Measurements from ENCODE around the gene IMMP1L. TPM values are rescaled to one million over a fixed set of nuclear protein-coding genes. Genes with fewer than 3 reads are reported as not detected.
"Not testable (repeated sequence)": the region's sequence is repeated elsewhere in the genome, so short reads cannot be mapped to it uniquely, and the experiment has no call there.

IMMP1L gene
- total and polyA plus RNA-seq, 11 donors, result 6.9 to 69.0 (median 25.3) TPM

DNA sequence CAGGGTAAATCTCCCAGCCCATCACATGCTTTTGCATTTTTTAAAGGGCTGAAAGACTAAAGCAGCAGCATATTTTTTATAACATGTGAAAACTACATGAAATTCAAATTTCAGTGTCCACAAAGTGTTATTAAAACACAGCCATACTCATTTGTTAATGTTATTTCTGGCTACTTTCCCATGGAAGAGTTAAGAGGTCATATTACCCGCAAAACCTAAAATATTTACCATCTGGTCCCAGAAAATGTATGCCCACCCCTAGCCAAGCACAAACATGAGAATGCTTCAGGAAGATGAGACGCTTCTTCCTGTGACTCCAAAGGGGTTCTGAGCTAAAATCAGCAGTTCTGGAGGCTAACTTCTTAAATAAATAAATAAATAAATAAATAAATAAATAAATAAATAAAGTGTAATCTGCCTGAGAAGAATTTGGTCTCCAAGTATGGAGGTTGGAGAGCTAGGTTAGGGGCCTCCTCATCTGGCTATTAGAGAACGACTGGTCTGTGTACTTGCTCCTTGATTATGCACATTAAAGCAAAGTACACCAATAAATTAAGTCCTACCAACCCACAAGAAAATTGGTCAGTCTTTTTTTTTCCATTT lies 9.7 kb downstream of the IMMP1L start:
- Histone ChIP-seq H3K27me3 (no peaks in the 10 kb centered on the region), H3K4me1 (peaks cover 0 to 6% (median 0%) of the 10 kb centered on the region in 12 donors), H3K36me3 (peaks cover 0 to 14% (median 3%) of the 10 kb centered on the region in 9 donors), H3K9me3 (no peaks in the 10 kb centered on the region), H3K4me3 (no peak overlapping the region), H3K27ac (no peak overlapping the region)
- TF ChIP-seq POLR2A (IDR thresholded peaks at IDR 0.05), result no peak
- TF ChIP-seq, protein P1, sequence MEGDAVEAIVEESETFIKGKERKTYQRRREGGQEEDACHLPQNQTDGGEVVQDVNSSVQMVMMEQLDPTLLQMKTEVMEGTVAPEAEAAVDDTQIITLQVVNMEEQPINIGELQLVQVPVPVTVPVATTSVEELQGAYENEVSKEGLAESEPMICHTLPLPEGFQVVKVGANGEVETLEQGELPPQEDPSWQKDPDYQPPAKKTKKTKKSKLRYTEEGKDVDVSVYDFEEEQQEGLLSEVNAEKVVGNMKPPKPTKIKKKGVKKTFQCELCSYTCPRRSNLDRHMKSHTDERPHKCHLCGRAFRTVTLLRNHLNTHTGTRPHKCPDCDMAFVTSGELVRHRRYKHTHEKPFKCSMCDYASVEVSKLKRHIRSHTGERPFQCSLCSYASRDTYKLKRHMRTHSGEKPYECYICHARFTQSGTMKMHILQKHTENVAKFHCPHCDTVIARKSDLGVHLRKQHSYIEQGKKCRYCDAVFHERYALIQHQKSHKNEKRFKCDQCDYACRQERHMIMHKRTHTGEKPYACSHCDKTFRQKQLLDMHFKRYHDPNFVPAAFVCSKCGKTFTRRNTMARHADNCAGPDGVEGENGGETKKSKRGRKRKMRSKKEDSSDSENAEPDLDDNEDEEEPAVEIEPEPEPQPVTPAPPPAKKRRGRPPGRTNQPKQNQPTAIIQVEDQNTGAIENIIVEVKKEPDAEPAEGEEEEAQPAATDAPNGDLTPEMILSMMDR (IDR thresholded peaks at IDR 0.05), result no peak
- intact Hi-C loops (cut with DNase I), result loop anchor here in 1 of 10 donors (10.0 kb wide), 1 partner anchor 375 kb away; no protein-coding TSS in a partner anchor
- no peak for ATAC-seq
- WGBS, 4 donors, result 86 to 91% (median 90%) methylated on average over 3 of the region's 3 CpGs
- DNase-seq, result no peak

DNA sequence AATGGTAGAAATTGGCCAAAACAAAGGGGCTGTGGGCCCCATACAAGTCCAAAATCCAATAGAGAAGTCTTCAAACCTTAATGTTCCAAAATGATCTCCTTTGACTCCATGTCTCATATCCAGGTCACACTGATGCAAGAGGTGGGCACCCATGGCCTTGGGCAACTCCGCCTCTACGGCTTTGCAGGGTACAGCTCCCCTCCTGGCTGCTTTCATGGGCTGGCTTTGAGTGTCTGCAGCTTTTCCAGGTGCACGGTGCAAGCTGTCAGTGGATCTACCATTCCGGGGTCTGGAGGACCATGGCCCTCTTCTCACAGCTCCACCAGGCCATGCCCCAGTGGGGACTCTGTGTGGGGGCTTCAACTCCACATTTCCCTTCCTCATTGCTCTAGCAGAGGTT lies 15.7 kb downstream of the IMMP1L start:
- H3K9me3 ChIP-seq, H3K27ac ChIP-seq, H3K4me3 ChIP-seq, H3K27me3 ChIP-seq, DNase-seq, ATAC-seq, H3K36me3 ChIP-seq: not testable (repeated sequence)
- H3K4me1 ChIP-seq, result peaks cover 0 to 12% (median 0%) of the 10 kb centered on the region in 12 donors
- intact Hi-C loops (cut with DNase I), result loop anchor here in 1 of 10 donors (10.0 kb wide), 1 partner anchor 381 kb away; no protein-coding TSS in a partner anchor
- 95 to 100% (median 99%) methylated on average over 3 to 4 of the region's 4 CpGs for WGBS, 4 donors

DNA sequence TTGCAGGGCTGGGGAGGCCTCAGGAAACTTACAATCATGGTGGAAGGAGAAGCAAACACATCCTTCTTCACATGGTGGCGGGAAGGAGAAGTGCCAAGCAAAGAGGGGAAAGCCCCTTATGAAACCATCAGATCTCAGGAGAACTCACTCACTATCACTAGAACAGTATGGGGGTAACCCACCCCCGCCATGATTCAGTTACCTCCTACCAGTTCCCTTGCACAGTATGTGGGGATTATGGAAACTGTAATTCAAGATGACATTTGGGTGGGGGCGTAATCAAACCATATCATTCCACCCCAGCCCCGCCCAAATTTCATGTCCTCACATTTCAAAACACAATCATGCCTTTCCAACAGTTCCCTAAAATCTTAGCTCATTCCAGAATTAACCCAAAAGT lies 16.2 kb downstream of the IMMP1L start:
- intact Hi-C loops (cut with DNase I), result loop anchor here in 1 of 10 donors (10.0 kb wide), 1 partner anchor 382 kb away; no protein-coding TSS in a partner anchor
- 93 to 100% (median 96%) methylated on average over 4 of the region's 4 CpGs for WGBS, 4 donors

DNA sequence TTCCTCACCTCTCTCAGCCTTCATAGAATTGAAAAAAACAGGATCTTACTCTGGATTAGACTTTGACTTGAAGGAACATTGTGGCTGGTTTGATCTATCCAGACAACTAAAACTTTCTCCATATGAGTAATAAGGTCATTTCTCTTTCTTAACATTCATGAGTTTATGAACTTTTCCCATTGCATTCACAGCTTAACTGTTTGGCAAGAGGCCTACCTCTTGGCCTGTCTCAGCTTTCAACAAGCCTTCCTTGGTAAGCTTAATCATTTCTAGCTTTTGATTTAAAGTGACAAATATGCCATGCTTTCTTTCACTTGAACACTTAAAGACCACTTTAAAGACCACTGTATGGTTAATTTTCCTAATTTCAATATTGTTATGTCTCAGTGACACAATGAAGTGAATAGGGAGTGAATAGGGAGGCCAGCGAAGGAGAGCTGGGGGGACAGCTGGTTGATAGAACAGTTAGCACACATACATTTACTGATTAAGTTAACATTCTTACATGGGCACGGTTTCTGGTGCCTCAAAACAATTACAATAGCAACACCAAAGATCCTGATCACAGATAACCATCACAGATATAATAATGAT lies 17.0 kb downstream of the IMMP1L start:
- no peak for DNase-seq
- H3K27ac ChIP-seq, result no peak overlapping the region

More for the DNA sequence above, 16.2 kb downstream of the IMMP1L start:
- no peak for ATAC-seq
- H3K9me3 ChIP-seq, result no peaks in the 10 kb centered on the region
- TF ChIP-seq, protein P1 (IDR thresholded peaks at IDR 0.05), result no peak
- no peak for TF ChIP-seq POLR2A (IDR thresholded peaks at IDR 0.05)
- no peak overlapping the region for H3K4me3 ChIP-seq
- H3K4me1 ChIP-seq, result peaks cover 0 to 12% (median 0%) of the 10 kb centered on the region in 12 donors
- no peak overlapping the region for H3K27ac ChIP-seq
- no peaks in the 10 kb centered on the region for H3K36me3 ChIP-seq
- DNase-seq, result no peak
- no peaks in the 10 kb centered on the region for H3K27me3 ChIP-seq

More for the DNA sequence above, 17.0 kb downstream of the IMMP1L start:
- Histone ChIP-seq H3K4me1 (peaks cover 0 to 12% (median 0%) of the 10 kb centered on the region in 12 donors), H3K27me3 (no peaks in the 10 kb centered on the region), H3K36me3 (no peaks in the 10 kb centered on the region), H3K9me3 (no peaks in the 10 kb centered on the region), H3K4me3 (no peak overlapping the region)
- 72 to 83% (median 79%) methylated on average over 2 of the region's 2 CpGs for WGBS, 4 donors
- no peak for TF ChIP-seq POLR2A (IDR thresholded peaks at IDR 0.05)
- TF ChIP-seq, protein P1 (IDR thresholded peaks at IDR 0.05), result no peak
- no peak for ATAC-seq
- intact Hi-C loops (cut with DNase I), result loop anchor here in 1 of 10 donors (10.0 kb wide), 1 partner anchor 382 kb away; no protein-coding TSS in a partner anchor

All from heart left ventricle (tissue), 16 donors.